GM19043 (cell line): ENCODE data around the gene EYS.

Experiments
- ATAC-seq: cut with Tn5 transposase; IDR thresholded peaks from one replicate; pipeline ENCODE4 v1.9.1; 2021; ENCODE audit warnings: low read depth; ENCODE audit not compliant: unreplicated experiment

The EYS gene

GRCh38 chr6:64776359-64776758 lies 930.7 kb downstream of the EYS start:
- ATAC-seq = no peak

- no peak for ATAC-seq
Measured at GRCh38 chr6:64774881-64775280, 932.1 kb downstream of the EYS start.

GRCh38 chr6:64750910-64751309 lies 956.1 kb downstream of the EYS start:
- no peak for ATAC-seq

GRCh38 chr6:64737418-64737817 lies 969.6 kb downstream of the EYS start:
- no peak for ATAC-seq

DNA sequence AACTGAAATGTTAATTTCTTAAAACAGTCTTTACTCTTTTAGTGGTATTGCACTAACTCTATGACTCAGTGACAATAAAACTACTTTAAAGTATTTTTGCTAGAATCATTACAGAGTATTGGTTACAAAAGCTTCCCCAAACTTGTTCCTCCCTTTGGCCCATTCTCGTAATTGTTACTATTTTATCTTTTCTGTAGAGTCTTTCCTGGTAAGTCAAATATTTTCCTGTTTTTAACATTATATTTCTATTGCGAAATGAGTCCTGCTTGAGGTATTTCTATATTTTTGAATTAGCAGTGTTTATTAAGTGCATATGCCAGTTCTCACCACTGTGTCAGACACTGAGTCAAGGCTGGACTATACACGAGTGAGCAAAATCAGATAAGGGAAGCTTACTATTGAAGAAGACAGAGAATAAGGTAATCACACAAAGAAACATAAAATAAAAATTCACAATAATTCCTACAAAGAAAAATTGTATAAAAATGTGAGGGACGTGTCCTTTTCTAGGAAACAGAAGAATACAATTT lies 970.5 kb downstream of the EYS start:
- ATAC-seq = no peak

DNA sequence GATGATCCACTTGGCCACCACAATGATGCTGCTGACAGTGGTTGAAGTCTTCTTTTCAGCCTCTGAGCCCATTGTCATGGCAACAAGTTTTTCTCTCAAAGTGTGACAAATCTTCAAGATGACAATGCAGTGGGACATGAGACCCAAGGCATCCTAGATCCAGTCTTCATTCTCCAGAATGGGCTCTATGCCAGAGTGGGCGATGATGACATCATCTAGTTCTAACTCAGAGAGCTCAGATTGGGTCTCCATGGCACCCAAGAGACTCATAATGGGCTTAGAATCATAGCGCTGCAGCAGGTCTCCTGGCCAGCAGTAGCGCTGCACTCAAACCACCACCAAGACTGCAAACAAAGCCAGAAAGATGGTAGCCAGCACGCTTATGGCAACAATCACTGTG lies 973.6 kb downstream of the EYS start:
- ATAC-seq = no peak

DNA sequence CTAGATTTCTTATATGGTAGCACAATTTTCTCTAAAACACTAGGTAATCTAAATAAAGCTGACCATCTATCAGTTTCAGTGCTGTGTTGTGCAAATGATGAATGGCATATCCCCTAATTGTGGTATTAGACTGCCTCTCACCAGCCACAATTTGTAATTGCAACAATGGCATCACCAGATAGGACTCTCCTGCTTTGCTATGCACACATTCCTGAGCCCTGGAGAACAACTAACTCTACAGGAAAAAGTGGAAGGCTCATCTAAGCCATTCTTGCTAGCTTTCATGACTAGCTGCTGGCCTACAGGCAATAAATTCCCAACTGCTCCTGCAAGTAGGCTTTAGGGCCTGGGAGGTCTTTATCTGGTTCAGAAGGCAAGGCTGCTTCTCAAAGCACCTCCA lies 974.1 kb downstream of the EYS start:
- no peak for ATAC-seq

DNA sequence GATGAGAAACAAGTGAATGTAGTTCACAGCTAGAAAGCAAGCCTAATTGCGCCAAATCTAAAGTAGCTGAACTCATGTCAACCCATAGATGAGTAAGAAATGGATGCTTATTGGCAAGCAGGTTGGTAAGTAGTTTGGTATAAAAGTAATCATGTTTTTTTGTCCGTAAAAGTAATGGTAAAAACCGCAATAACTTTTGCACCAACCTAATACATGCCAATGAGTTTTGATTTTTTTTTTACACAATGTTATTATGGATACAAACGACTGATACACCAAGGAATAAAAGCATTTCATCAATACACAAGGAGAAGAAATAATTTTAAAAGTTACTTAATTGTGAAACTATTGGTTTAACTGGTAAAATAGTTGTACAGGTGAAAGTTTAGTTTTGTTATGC lies 977.5 kb downstream of the EYS start:
- no peak for ATAC-seq

DNA sequence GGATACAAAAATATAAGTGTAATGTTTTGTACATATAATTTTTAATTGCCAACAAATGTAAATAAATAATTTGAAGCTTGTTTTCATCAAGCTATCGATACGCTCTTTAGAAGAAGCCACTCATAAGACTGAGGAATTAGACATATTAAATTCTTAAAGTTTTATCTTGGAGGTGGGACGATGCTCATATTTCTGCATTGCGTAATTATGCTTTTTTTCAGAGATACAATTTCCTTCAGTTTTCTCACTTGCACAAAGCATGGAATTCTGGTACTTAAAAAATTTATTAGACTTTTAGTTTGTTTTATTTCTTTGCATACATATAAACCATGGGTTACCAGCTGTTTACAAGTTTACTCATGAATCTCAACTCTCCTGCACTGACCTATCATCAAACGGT lies 980.0 kb downstream of the EYS start:
- no peak for ATAC-seq

- no peak for ATAC-seq
Measured at GRCh38 chr6:64724091-64724490, 982.9 kb downstream of the EYS start.

DNA sequence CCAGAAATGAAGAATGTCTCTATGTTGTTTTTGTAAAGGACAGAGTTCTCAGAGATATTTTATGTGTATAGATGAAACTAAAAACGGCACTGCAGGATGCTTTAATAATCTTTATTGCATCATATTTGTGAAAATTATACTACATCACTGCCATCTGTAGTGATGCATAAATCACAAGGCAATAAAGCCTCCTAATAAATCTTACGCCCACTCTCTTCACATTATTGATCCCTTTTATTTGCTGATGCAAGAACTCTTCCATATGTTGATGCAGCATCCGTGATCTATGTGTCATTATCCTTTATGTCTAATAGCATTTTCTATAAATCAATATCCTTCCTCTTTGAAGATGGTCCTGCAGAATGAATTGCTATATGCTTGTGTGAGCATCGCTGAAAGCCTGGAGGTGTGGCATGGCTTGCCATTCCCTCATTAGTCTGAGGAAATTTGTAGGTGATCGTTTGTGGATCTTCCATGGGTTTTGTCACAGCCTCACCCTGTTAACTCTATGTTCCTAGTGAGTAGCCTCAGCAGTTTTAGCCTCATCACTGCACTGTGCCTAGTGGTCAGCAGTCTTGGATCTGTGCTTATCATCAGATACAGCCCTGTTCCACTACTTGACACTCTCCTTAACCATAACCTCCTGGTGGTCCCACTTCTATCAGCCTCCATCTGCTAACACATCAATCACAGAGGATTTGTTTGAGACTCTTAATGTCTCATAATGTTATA lies 983.5 kb downstream of the EYS start:
- no peak for ATAC-seq

GRCh38 chr6:64721865-64722264 lies 985.2 kb downstream of the EYS start:
- no peak for ATAC-seq

DNA sequence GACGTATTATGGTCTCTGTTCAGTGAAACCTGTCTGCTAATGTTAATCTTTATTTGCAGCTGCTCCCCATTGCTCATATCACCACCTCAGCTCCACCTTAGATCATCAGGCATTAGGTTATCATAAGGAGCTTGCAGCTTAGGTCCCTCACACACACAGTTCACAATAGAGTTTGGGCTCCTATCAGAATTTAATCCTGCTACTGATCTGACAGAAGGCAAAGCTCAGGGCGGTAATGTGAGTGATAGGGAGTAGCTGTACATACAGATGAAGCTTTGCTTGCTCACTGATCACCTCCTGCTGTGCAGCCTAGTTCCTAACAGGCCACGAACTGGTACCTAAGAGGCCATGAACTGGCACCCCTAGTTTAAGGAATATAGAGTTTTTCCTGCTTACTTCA lies 989.7 kb downstream of the EYS start:
- ATAC-seq = no peak

- no peak for ATAC-seq
Measured at GRCh38 chr6:64715624-64716023, 991.4 kb downstream of the EYS start.

DNA sequence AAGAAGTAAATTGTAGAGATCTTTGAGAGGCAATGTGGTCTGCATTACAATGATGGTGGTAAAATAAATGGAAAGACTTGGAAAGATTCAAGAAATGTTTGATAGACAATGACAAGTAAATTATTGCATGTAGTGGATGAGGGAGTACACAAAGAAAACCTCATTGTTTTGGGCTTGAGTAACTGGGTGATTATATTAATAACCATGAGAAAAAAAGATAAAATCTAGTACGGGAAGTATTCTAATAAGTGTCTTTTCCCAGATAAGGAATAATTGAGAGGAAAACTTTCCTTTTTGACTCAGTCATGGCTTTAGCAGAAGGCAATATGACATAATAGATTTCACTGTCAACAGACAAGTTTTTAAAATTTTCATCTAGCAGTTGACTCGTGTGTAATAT lies 993.0 kb downstream of the EYS start:
- ATAC-seq = no peak

- ATAC-seq = no peak
Measured at GRCh38 chr6:64713175-64713574, 993.9 kb downstream of the EYS start.

GRCh38 chr6:64712606-64713005 lies 994.4 kb downstream of the EYS start:
- no peak for ATAC-seq

DNA sequence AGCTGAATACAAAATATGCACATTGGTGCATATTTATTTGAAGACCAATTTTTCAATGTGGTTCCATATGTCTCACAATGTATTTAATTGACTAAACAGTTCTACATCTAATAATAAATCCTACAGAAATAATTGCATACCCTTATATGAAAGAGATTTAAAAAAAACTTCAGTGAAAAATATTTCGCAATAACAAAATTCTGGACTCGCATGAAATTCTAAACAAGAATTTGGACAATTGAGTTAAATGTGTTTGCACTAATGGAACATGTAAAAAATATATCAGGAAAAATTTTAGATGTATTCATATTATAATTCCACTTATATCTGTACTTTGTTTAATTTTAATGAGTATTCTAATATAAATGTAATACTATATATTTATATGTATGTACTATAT lies 1003.1 kb downstream of the EYS start:
- ATAC-seq = no peak

GRCh38 chr6:64696053-64696452 lies 1011.0 kb downstream of the EYS start:
- ATAC-seq = no peak

DNA sequence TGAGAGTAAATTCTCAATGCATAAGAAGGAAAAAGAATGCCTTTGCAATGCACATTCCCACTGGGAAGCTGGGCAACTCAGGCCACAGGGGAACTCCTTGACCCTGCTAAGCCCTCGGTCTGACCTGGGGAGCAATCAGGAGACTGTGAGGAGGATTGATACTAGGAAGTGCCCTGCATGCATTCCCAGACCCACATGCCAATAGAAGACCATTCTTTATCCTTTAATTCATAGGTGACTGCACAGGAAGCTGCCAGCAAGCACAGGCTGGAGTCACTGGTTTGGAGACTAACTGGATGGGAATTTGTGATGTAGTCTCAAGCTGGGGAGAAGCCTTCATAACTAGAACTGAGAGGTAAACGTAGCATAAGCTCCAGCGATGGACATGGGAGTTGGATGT lies 1012.7 kb downstream of the EYS start:
- no peak for ATAC-seq

- ATAC-seq = no peak
Measured at GRCh38 chr6:64691064-64691463, 1016.0 kb downstream of the EYS start.

DNA sequence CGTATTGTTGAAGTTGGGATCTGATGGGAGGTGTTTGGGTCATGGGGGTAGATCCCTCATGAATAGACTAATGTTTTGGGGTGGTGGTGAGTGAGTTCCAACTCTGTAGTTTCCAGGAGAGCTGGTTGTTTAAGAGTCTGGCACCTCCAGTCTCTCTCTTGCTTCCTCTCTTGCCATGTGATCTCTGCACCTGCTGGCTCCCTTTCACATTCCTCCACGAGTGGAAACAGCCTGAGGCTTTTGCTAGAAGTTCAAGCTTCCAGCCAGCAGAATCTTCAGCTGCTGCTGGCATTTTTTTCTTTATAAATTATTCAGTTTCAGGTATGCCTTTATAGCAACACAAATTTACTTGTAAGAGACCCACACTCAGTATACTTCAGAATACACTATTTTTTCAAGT lies 1021.6 kb downstream of the EYS start:
- no peak for ATAC-seq

DNA sequence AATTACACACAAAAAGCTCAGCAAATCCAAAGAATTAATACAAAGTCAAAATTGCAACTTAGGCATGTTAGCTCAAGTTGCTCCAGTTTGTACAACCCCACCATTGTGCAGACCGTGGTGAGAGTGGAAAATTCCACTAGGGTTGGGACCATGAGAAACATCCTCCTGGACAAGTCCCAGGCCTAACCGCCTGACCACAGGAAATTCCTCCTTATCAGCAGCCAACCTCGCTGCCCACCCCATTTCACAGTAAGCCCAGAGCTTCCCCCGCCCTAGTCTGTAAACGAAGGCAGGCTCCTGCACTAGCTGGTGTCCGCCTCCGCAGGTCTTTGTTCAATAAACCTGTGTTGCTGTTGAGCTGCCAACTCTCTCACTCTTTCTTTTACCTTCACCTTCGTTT lies 1023.3 kb downstream of the EYS start:
- no peak for ATAC-seq
